K562 (cell line): ENCODE data around the gene CALML3. TPM values are rescaled to one million over a fixed set of nuclear protein-coding genes. Genes with fewer than 3 reads are reported as not detected.

Source experiments
- ARNT ChIP-seq, 2 experiments: fragments of 450-650 bp; IDR thresholded peaks; 2 replicates each; pipeline ENCODE4 v1.6.1; 2016; ENCODE audit warnings: mild to moderate bottlenecking in 1 of 2
- BMI1 ChIP-seq: fragments of 150-350 bp; IDR thresholded peaks from 2 replicates; pipeline ENCODE4 v1.6.1; 2014; ENCODE audit warnings: low read length
- FOS ChIP-seq: IDR thresholded peaks from 3 replicates; pipeline ENCODE4 v1.6.1; 2011; ENCODE audit not compliant: insufficient read length; ENCODE audit errors: extremely low read depth
- FOXK2 ChIP-seq, 2 experiments: fragments of 450-650 bp; IDR thresholded peaks in 1 of 2; conservative IDR thresholded peaks in 1 of 2; 2 replicates each; pipeline ENCODE4 v1.6.1; 2016; ENCODE audit warnings: low read depth in 2 of 2, mild to moderate bottlenecking in 1 of 2
- HMGN3 ChIP-seq: IDR thresholded peaks from 2 replicates; pipeline ENCODE4 v1.6.1; 2011; ENCODE audit warnings: borderline replicate concordance, low read depth, mild to moderate bottlenecking, mixed read lengths, low read length; ENCODE audit not compliant: insufficient read length; ENCODE audit errors: extremely low read depth
- KAT7 ChIP-seq: sonication (generic); formaldehyde crosslinking; IDR thresholded peaks from 2 replicates; pipeline ENCODE4 v1.8.0; 2022; ENCODE audit warnings: missing genetic modification reagents, mild to moderate bottlenecking, borderline replicate concordance
- MAFG ChIP-seq: fragments of 450-650 bp; conservative IDR thresholded peaks from 2 replicates; pipeline ENCODE4 v1.6.1; 2016; ENCODE audit warnings: missing genetic modification characterization, missing compliant biosample characterization
- MED1 ChIP-seq: sonication (generic); formaldehyde crosslinking; IDR thresholded peaks from 2 replicates; pipeline ENCODE4 v1.8.1; 2023; ENCODE audit warnings: missing genetic modification reagents, borderline replicate concordance
- NFIC ChIP-seq: fragments of 450-650 bp; IDR thresholded peaks from 2 replicates; pipeline ENCODE4 v1.6.1; 2017; ENCODE audit warnings: mild to moderate bottlenecking, inconsistent platforms
- OTX1 ChIP-seq: fragments of 450-650 bp; formaldehyde crosslinking; IDR thresholded peaks from 2 replicates; pipeline ENCODE4 v1.4.0; 2022; ENCODE audit warnings: mild to moderate bottlenecking
- PHB2 ChIP-seq: fragments of 450-650 bp; IDR thresholded peaks from 2 replicates; pipeline ENCODE4 v1.6.1; 2017; ENCODE audit warnings: low read depth
- PHTF2 ChIP-seq: fragments of 250-450 bp; sonication (Bioruptor Pico); IDR thresholded peaks from 2 replicates; pipeline ENCODE4 v1.5.0; 2021; ENCODE audit warnings: mild to moderate bottlenecking
- PML ChIP-seq: IDR thresholded peaks from 2 replicates; pipeline ENCODE4 v1.6.1; 2012; ENCODE audit warnings: low read length, inconsistent platforms
- SREBF1 ChIP-seq: fragments of 150-350 bp; IDR thresholded peaks from 2 replicates; pipeline ENCODE4 v1.6.1; 2014; ENCODE audit warnings: antibody characterized with exemption, low read depth, low read length, borderline replicate concordance
- ZNF232 ChIP-seq: sonication (generic); formaldehyde crosslinking; IDR thresholded peaks from 2 replicates; pipeline ENCODE4 v1.8.0; 2022; ENCODE audit warnings: mild to moderate bottlenecking, missing genetic modification reagents
- ZSCAN32 ChIP-seq: fragments of 450-650 bp; formaldehyde crosslinking; IDR thresholded peaks from 2 replicates; pipeline ENCODE4 v1.4.0; 2020; ENCODE audit warnings: mild to moderate bottlenecking, moderate library complexity
- polyA plus RNA-seq, 8 experiments: library from polyadenylated mRNA; depleted of rRNA in 4 of 8; stranded (reverse) in 5 of 8; unstranded in 3 of 8; fragments of >200 nt; fragmentation: Nextera tagmentation in 2 of 8; fragmentation: Illumina TruSeq in 1 of 8; extraction: Ambion mirVana in 2 of 8; extraction: Trizol in 1 of 8; gene quantifications; 2 replicates each; pipeline versions ENCODE4 v1.2.1 to v1.2.3, GENCODE V29; 2011 to 2014; ENCODE audit warnings: inconsistent platforms in 1 of 8, missing spikeins in 1 of 8
- total RNA-seq, 7 experiments: library from RNA; depleted of rRNA in 6 of 7; stranded (reverse); fragments of >200 nt in 6 of 7; fragmentation: Illumina TruSeq in 2 of 7; extraction: Trizol in 2 of 7; gene quantifications; 2 replicates each; pipeline versions ENCODE4 v1.2.1 to v1.2.3, GENCODE V29; 2011 to 2021; ENCODE audit warnings: low replicate concordance in 1 of 7
- TF ChIP-seq, protein P1 (sequence below): fragments of 450-650 bp; IDR thresholded peaks from 2 replicates; pipeline ENCODE4 v1.6.1; 2014; ENCODE audit warnings: low read depth, mild to moderate bottlenecking, moderate library complexity, borderline replicate concordance
- TF ChIP-seq, protein P2 (sequence below): fragments of 450-650 bp; formaldehyde crosslinking; conservative IDR thresholded peaks from 2 replicates; pipeline ENCODE4 v1.4.0; 2022; ENCODE audit warnings: mild to moderate bottlenecking, missing genetic modification characterization
- TF ChIP-seq, protein P3 (sequence below), 2 experiments: fragments of 450-650 bp; IDR thresholded peaks; 2 replicates each; pipeline ENCODE4 v1.6.1; 2016
- TF ChIP-seq, protein P4 (sequence below): fragments of 450-650 bp; formaldehyde crosslinking; IDR thresholded peaks from 2 replicates; pipeline ENCODE4 v1.4.0; 2020; ENCODE audit warnings: mild to moderate bottlenecking, moderate library complexity
- TF ChIP-seq, protein P5 (sequence below): fragments of 450-650 bp; formaldehyde crosslinking; IDR thresholded peaks from 2 replicates; pipeline ENCODE4 v1.4.0; 2020; ENCODE audit warnings: mild to moderate bottlenecking

Gene CALML3
- total and polyA plus RNA-seq, 9 of the 15 experiments (the other 6 are each of a cell fraction or from before 2014, with no cell fraction given): not detected

DNA sequence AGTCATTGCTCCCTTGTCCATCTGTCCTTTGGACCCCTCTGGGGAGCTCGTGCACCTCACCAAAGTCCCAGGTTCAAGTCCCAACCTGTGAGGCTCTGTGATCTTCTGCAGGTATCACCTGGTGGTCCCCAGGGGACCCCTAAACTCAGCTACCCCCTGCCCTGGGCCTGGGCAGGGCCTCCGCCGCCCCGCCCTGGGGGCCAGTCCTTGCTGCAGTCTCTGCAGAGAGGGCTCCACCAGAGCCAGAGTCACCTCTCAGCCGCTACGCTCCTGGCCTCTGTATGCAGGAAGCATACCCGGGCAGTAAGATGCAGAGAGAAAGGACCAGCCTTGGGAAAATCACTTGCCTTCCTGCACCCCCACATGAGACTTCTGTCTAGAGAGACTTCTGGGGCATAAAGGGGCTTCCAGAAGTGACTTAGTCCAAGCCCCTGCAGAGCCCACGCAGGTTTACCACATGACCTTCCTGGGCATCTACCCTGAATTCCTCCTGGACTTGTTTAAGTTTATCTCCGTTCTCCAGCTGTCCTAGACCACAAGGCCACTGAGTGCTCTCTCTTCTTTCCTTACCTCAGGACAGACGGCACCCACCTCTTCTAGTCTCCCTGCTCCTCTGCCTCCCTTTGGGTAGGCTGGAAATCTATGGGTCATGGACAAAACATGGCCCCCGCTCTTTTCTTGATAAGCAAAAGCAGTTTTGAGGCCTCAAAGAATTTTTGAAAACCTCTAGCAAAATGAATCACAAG lies 46.6 kb upstream of the CALML3 start (continued):
- no peak for TF ChIP-seq ZNF232 (CRISPR knock-in tag)
- TF ChIP-seq, protein P1, sequence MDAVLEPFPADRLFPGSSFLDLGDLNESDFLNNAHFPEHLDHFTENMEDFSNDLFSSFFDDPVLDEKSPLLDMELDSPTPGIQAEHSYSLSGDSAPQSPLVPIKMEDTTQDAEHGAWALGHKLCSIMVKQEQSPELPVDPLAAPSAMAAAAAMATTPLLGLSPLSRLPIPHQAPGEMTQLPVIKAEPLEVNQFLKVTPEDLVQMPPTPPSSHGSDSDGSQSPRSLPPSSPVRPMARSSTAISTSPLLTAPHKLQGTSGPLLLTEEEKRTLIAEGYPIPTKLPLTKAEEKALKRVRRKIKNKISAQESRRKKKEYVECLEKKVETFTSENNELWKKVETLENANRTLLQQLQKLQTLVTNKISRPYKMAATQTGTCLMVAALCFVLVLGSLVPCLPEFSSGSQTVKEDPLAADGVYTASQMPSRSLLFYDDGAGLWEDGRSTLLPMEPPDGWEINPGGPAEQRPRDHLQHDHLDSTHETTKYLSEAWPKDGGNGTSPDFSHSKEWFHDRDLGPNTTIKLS: no peak
- TF ChIP-seq, protein P2, sequence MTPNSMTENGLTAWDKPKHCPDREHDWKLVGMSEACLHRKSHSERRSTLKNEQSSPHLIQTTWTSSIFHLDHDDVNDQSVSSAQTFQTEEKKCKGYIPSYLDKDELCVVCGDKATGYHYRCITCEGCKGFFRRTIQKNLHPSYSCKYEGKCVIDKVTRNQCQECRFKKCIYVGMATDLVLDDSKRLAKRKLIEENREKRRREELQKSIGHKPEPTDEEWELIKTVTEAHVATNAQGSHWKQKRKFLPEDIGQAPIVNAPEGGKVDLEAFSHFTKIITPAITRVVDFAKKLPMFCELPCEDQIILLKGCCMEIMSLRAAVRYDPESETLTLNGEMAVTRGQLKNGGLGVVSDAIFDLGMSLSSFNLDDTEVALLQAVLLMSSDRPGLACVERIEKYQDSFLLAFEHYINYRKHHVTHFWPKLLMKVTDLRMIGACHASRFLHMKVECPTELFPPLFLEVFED (CRISPR knock-in tag): no peak
- no peak; a peak in 1 of 4 replicates for TF ChIP-seq FOXK2 (conservative IDR thresholded peaks at IDR 0.05 in 1 of 2, IDR thresholded peaks at IDR 0.05 in 1 of 2; ENCODE audit: low read depth in 2 of 2)
- no peak for TF ChIP-seq ZSCAN32 (CRISPR knock-in tag)
- TF ChIP-seq NFIC: no peak
- TF ChIP-seq, protein P3, sequence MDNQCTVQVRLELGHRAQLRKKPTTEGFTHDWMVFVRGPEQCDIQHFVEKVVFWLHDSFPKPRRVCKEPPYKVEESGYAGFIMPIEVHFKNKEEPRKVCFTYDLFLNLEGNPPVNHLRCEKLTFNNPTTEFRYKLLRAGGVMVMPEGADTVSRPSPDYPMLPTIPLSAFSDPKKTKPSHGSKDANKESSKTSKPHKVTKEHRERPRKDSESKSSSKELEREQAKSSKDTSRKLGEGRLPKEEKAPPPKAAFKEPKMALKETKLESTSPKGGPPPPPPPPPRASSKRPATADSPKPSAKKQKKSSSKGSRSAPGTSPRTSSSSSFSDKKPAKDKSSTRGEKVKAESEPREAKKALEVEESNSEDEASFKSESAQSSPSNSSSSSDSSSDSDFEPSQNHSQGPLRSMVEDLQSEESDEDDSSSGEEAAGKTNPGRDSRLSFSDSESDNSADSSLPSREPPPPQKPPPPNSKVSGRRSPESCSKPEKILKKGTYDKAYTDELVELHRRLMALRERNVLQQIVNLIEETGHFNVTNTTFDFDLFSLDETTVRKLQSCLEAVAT (IDR thresholded peaks at IDR 0.05): peak; percentile 54 to 83
- no peak for TF ChIP-seq OTX1 (CRISPR knock-in tag)
- no peak for TF ChIP-seq BMI1
- TF ChIP-seq PML: peak; percentile 62; the same call in 1 of the 2 replicates
- no peak for TF ChIP-seq ARNT (IDR thresholded peaks at IDR 0.05)
- TF ChIP-seq HMGN3: no peak
- no peak for TF ChIP-seq MED1
- no peak for TF ChIP-seq PHTF2 (CRISPR knock-in tag)
- TF ChIP-seq FOS: no peak
- TF ChIP-seq SREBF1: no peak
- TF ChIP-seq, protein P4, sequence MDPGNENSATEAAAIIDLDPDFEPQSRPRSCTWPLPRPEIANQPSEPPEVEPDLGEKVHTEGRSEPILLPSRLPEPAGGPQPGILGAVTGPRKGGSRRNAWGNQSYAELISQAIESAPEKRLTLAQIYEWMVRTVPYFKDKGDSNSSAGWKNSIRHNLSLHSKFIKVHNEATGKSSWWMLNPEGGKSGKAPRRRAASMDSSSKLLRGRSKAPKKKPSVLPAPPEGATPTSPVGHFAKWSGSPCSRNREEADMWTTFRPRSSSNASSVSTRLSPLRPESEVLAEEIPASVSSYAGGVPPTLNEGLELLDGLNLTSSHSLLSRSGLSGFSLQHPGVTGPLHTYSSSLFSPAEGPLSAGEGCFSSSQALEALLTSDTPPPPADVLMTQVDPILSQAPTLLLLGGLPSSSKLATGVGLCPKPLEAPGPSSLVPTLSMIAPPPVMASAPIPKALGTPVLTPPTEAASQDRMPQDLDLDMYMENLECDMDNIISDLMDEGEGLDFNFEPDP (CRISPR knock-in tag): no peak
- no peak for TF ChIP-seq KAT7 (CRISPR knock-in tag)
- TF ChIP-seq, protein P5, sequence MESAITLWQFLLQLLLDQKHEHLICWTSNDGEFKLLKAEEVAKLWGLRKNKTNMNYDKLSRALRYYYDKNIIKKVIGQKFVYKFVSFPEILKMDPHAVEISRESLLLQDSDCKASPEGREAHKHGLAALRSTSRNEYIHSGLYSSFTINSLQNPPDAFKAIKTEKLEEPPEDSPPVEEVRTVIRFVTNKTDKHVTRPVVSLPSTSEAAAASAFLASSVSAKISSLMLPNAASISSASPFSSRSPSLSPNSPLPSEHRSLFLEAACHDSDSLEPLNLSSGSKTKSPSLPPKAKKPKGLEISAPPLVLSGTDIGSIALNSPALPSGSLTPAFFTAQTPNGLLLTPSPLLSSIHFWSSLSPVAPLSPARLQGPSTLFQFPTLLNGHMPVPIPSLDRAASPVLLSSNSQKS: no peak
- no peak for TF ChIP-seq MAFG (tag)
- TF ChIP-seq PHB2: no peak
